Measurements from ENCODE around the gene DCDC1.

DNA sequence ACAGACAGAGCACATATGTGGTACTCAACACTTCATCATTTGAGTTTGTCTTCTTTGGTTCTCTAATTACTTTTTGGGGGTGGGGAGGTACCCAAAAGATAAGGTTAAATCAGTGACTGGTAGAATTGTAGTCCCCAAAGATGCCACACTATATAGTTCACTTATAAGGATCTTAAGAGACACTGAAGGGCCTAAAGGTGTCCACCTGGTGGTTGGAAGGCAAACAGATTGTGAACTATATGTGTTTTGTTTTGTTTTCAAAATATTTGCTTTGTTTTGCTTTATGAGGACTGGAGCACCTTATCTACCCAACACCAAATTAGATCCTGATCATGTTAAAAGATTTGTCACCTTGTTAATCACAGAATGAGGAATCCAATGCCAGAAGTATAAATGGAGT lies 136.1 kb downstream of the DCDC1 start:
- TF ChIP-seq, protein P1, sequence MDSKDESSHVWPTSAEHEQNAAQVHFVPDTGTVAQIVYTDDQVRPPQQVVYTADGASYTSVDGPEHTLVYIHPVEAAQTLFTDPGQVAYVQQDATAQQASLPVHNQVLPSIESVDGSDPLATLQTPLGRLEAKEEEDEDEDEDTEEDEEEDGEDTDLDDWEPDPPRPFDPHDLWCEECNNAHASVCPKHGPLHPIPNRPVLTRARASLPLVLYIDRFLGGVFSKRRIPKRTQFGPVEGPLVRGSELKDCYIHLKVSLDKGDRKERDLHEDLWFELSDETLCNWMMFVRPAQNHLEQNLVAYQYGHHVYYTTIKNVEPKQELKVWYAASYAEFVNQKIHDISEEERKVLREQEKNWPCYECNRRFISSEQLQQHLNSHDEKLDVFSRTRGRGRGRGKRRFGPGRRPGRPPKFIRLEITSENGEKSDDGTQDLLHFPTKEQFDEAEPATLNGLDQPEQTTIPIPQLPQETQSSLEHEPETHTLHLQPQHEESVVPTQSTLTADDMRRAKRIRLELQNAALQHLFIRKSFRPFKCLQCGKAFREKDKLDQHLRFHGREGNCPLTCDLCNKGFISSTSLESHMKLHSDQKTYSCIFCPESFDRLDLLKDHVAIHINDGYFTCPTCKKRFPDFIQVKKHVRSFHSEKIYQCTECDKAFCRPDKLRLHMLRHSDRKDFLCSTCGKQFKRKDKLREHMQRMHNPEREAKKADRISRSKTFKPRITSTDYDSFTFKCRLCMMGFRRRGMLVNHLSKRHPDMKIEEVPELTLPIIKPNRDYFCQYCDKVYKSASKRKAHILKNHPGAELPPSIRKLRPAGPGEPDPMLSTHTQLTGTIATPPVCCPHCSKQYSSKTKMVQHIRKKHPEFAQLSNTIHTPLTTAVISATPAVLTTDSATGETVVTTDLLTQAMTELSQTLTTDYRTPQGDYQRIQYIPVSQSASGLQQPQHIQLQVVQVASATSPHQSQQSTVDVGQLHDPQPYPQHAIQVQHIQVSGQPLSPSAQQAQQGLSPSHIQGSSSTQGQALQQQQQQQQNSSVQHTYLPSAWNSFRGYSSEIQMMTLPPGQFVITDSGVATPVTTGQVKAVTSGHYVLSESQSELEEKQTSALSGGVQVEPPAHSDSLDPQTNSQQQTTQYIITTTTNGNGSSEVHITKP (IDR thresholded peaks at IDR 0.05; ENCODE audit: partially characterized antibody): no peak
- TF ChIP-seq LARP7 (IDR thresholded peaks at IDR 0.05) (no peak), JUNB (CRISPR knock-in tag; conservative IDR thresholded peaks at IDR 0.05) (no peak), ZBTB7A (IDR thresholded peaks at IDR 0.05; ENCODE audit: borderline replicate concordance, control insufficient read depth, low read depth, low read length) (no peak), SMC3 (conservative IDR thresholded peaks at IDR 0.05; ENCODE audit: insufficient read depth, low read depth, low read length) (no peak)
- TF ChIP-seq, protein P2, sequence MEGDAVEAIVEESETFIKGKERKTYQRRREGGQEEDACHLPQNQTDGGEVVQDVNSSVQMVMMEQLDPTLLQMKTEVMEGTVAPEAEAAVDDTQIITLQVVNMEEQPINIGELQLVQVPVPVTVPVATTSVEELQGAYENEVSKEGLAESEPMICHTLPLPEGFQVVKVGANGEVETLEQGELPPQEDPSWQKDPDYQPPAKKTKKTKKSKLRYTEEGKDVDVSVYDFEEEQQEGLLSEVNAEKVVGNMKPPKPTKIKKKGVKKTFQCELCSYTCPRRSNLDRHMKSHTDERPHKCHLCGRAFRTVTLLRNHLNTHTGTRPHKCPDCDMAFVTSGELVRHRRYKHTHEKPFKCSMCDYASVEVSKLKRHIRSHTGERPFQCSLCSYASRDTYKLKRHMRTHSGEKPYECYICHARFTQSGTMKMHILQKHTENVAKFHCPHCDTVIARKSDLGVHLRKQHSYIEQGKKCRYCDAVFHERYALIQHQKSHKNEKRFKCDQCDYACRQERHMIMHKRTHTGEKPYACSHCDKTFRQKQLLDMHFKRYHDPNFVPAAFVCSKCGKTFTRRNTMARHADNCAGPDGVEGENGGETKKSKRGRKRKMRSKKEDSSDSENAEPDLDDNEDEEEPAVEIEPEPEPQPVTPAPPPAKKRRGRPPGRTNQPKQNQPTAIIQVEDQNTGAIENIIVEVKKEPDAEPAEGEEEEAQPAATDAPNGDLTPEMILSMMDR (IDR thresholded peaks at IDR 0.05 in 2 of 3, conservative IDR thresholded peaks at IDR 0.05 in 1 of 3; ENCODE audit: insufficient read depth in 2 of 3, low read depth in 1 of 3, low read length in 3 of 3): no peak

All from K562 (cell line).